Measurements from ENCODE around the gene PARP11. TPM values are rescaled to one million over a fixed set of nuclear protein-coding genes. Genes with fewer than 3 reads are reported as not detected.

Gene PARP11
- total and polyA plus RNA-seq, 2 donors (not counting 1 experiment from before 2014, with no cell fraction given), result 6.4 to 26.3 TPM

DNA sequence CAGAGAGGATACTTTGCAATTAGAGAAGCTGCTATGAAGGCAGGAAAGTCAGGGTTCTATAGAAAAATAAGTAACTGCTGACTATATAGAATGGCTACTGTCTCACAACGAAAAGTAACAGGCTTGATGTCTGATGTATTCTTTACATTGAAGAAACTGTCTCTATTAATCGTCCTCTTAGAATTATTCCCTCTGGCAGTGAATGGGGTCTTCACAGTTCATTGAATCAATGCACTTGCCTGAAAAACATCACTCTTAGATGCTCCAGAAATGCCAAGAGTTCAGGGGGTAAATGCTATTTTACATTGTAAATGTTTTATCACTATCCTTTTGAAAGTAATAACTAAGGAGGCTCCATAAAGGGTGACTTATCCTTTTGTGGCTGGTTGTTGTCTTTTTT, 82.6 kb downstream of the PARP11 start:
- intact Hi-C loops (cut with micrococcal nuclease), result no loop called here
- H3K4me1 ChIP-seq (ENCODE audit: control insufficient read depth in 2 of 2, insufficient read depth in 2 of 2, low read length in 2 of 2), result no peaks in the 10 kb centered on the region
- H2AFZ ChIP-seq (ENCODE audit: insufficient read depth, low read depth, low read length, poor library complexity, severe bottlenecking), result no peak overlapping the region
- no peak overlapping the region for H3K27ac Mint-ChIP-seq
- no peak overlapping the region for H3K9ac ChIP-seq (ENCODE audit: low read length)
- no peak for DNase-seq
- no peak overlapping the region for H3K27ac ChIP-seq (ENCODE audit: low read length in 2 of 2)
- WGBS (ENCODE audit: insufficient coverage), result no CpG with 5 or more reads among the region's 2 CpGs
- H4K20me1 ChIP-seq (ENCODE audit: control insufficient read depth, insufficient read depth, low read length, poor library complexity, severe bottlenecking), result no peaks in the 10 kb centered on the region
- no peak overlapping the region for H3K4me2 ChIP-seq (replicated peaks; ENCODE audit: low read depth, low read length, poor library complexity, severe bottlenecking)
- no peaks in the 10 kb centered on the region for H3K79me2 ChIP-seq (ENCODE audit: control insufficient read depth, insufficient read depth, low read length)
- ATAC-seq (ENCODE audit: low read depth), result no peak
- no peak overlapping the region for H3K4me3 ChIP-seq (ENCODE audit: control extremely low read depth in 1 of 5, extremely low read depth in 1 of 5, insufficient read depth in 1 of 5, low read depth in 2 of 5, low read length in 4 of 5)
- POLR2A ChIA-PET, result no interaction called here
- CTCF ChIA-PET, result interaction anchor here (1.9 kb wide), 1 partner anchor 490 kb away, joined by 5 read pairs; no protein-coding TSS in a partner anchor
- peaks cover 0 to 1% (median 0%) of the 10 kb centered on the region in 3 donors for H3K9me3 ChIP-seq (ENCODE audit: control extremely low read depth in 1 of 3, control insufficient read depth in 2 of 3, insufficient read depth in 1 of 3, low read length in 2 of 3)
- H3K9me3 Mint-ChIP-seq (ENCODE audit: insufficient read depth), result no peaks in the 10 kb centered on the region
- H3K4me1 Mint-ChIP-seq, result peaks cover 3% of the 10 kb centered on the region
- no peak for TF ChIP-seq EZH2 (IDR thresholded peaks at IDR 0.05; ENCODE audit: borderline replicate concordance, insufficient read depth, low read depth, low read length, poor library complexity, severe bottlenecking)
- TF ChIP-seq CTCF (IDR thresholded peaks at IDR 0.05), result no peak
- H3K27me3 Mint-ChIP-seq, result no peaks in the 10 kb centered on the region
- no peak overlapping the region for H3K4me3 Mint-ChIP-seq
- no peaks in the 10 kb centered on the region for H3K27me3 ChIP-seq (replicated peaks in 1 of 4; ENCODE audit: control extremely low read depth in 1 of 4, control insufficient read depth in 3 of 4, insufficient read depth in 4 of 4, low read length in 3 of 4)
- H3K36me3 ChIP-seq (replicated peaks in 1 of 2; ENCODE audit: control extremely low read depth in 1 of 2, control insufficient read depth in 1 of 2, extremely low read depth in 1 of 2, insufficient read depth in 2 of 2, low read length in 1 of 2), result no peaks in the 10 kb centered on the region

DNA sequence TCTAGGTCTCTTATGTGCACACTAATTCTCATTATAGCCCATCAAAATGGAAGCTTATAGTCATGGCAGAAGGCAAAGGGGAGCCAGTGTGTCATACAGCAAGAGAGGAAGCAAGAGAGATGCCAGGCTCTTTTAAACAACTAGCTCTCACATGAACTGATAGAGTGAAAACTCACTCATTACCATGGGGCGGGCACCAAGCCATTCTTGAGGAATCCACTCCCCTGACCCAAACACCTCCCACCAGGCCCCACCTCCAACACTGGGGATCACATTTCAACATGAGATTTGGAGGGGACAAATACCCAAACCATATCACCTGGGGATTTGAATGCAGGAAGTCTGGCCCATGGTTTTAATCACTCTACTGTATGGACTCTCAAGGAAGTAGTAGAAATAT, 83.4 kb downstream of the PARP11 start:
- WGBS (ENCODE audit: insufficient coverage), result 100% methylated on average over 1 of the region's 1 CpG
- Mint-ChIP-seq H3K4me3 (no peak overlapping the region), H3K27me3 (no peaks in the 10 kb centered on the region), H3K9me3 (ENCODE audit: insufficient read depth) (no peaks in the 10 kb centered on the region), H3K27ac (no peak overlapping the region), H3K4me1 (peaks cover 3% of the 10 kb centered on the region)
- Histone ChIP-seq H3K4me2 (replicated peaks; ENCODE audit: low read depth, low read length, poor library complexity, severe bottlenecking) (no peak overlapping the region), H2AFZ (ENCODE audit: insufficient read depth, low read depth, low read length, poor library complexity, severe bottlenecking) (no peak overlapping the region), H4K20me1 (ENCODE audit: control insufficient read depth, insufficient read depth, low read length, poor library complexity, severe bottlenecking) (no peaks in the 10 kb centered on the region), H3K27ac (ENCODE audit: low read length in 2 of 2) (no peak overlapping the region), H3K27me3 (replicated peaks in 1 of 4; ENCODE audit: control extremely low read depth in 1 of 4, control insufficient read depth in 3 of 4, insufficient read depth in 4 of 4, low read length in 3 of 4) (no peaks in the 10 kb centered on the region), H3K4me1 (ENCODE audit: control insufficient read depth in 2 of 2, insufficient read depth in 2 of 2, low read length in 2 of 2) (no peaks in the 10 kb centered on the region), H3K36me3 (replicated peaks in 1 of 2; ENCODE audit: control extremely low read depth in 1 of 2, control insufficient read depth in 1 of 2, extremely low read depth in 1 of 2, insufficient read depth in 2 of 2, low read length in 1 of 2) (no peaks in the 10 kb centered on the region), H3K4me3 (ENCODE audit: control extremely low read depth in 1 of 5, extremely low read depth in 1 of 5, insufficient read depth in 1 of 5, low read depth in 2 of 5, low read length in 4 of 5) (no peak overlapping the region), H3K79me2 (ENCODE audit: control insufficient read depth, insufficient read depth, low read length) (no peaks in the 10 kb centered on the region), H3K9ac (ENCODE audit: low read length) (no peak overlapping the region), H3K9me3 (ENCODE audit: control extremely low read depth in 1 of 3, control insufficient read depth in 2 of 3, insufficient read depth in 1 of 3, low read length in 2 of 3) (peaks cover 0 to 3% (median 1%) of the 10 kb centered on the region in 3 donors)
- intact Hi-C loops (cut with micrococcal nuclease), result no loop called here
- DNase-seq (no peak), ATAC-seq (ENCODE audit: low read depth) (no peak)
- no peak for TF ChIP-seq EZH2 (IDR thresholded peaks at IDR 0.05; ENCODE audit: borderline replicate concordance, insufficient read depth, low read depth, low read length, poor library complexity, severe bottlenecking)
- POLR2A ChIA-PET, result no interaction called here
- CTCF ChIA-PET, result no interaction called here
